Hepatocyte (in vitro differentiated cells): ENCODE data around the gene SPON1.

ENCODE experiments used
- EZH2 ChIP-seq: fragments of 200-600 bp; sonication (generic); IDR thresholded peaks from 2 replicates; pipeline ENCODE4 v1.6.1; 2016; ENCODE audit warnings: antibody characterized with exemption, mild to moderate bottlenecking, borderline replicate concordance
- TF ChIP-seq, protein P1 (sequence below): fragments of 200-600 bp; sonication (generic); IDR thresholded peaks from 2 replicates; pipeline ENCODE4 v1.5.1; 2016; ENCODE audit warnings: antibody characterized with exemption, mild to moderate bottlenecking; ENCODE audit not compliant: poor library complexity

DNA sequence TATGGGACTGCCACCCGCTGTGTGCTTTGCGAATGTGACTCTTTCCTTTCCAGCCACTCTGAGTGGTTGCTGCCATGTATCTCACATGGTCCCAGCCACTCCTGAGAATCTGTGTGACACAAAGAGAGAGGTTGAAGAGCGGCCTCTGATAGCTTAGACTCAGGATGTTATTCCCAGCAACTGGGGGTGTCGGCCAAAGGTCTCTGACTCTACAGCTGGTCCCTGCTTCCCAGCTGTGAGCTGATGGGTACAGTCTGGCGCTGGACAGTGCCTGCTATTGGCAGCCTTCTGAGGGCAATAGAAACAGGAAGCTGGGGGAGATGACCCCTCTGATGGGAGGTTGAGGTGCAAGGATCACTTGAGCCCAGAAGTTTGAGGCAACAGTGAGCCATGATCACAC is 291.3 kb downstream of the SPON1 start:
- TF ChIP-seq, protein P1, sequence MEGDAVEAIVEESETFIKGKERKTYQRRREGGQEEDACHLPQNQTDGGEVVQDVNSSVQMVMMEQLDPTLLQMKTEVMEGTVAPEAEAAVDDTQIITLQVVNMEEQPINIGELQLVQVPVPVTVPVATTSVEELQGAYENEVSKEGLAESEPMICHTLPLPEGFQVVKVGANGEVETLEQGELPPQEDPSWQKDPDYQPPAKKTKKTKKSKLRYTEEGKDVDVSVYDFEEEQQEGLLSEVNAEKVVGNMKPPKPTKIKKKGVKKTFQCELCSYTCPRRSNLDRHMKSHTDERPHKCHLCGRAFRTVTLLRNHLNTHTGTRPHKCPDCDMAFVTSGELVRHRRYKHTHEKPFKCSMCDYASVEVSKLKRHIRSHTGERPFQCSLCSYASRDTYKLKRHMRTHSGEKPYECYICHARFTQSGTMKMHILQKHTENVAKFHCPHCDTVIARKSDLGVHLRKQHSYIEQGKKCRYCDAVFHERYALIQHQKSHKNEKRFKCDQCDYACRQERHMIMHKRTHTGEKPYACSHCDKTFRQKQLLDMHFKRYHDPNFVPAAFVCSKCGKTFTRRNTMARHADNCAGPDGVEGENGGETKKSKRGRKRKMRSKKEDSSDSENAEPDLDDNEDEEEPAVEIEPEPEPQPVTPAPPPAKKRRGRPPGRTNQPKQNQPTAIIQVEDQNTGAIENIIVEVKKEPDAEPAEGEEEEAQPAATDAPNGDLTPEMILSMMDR = no peak
- no peak for TF ChIP-seq EZH2
